ENCODE measurements around the gene AGRN. TPM values are rescaled to one million over a fixed set of nuclear protein-coding genes. Genes with fewer than 3 reads are reported as not detected.
A peak's percentile ranks its signal among the peaks of the same experiment; 100 is the strongest.
"Not testable (repeated sequence)": the region's sequence is repeated elsewhere in the genome, so short reads cannot be mapped to it uniquely, and the experiment has no call there.

The AGRN gene
- total RNA-seq, 2 donors from 2014 or later, result 12.1 to 87.6 TPM

GRCh38 chr1:1019122-1019999 is 559 bp upstream of the AGRN start:
- Mint-ChIP-seq H3K27me3 (peaks cover 3% of the 10 kb centered on the region), H3K9me3 (no peaks in the 10 kb centered on the region), H3K36me3 (ENCODE audit: low read depth) (no peaks in the 10 kb centered on the region), H3K4me1 (no peaks in the 10 kb centered on the region), H3K27ac (no peak overlapping the region), H3K4me3 (peak overlapping the region; percentile 43)
- peak; percentile 76 for ATAC-seq (replicated peaks)

GRCh38 chr1:1020415-1021009 is 592 bp downstream of the AGRN start:
- Mint-ChIP-seq H3K4me1 (no peaks in the 10 kb centered on the region), H3K27ac (no peak overlapping the region), H3K9me3 (no peaks in the 10 kb centered on the region), H3K36me3 (ENCODE audit: low read depth) (no peaks in the 10 kb centered on the region), H3K4me3 (peak overlapping the region; percentile 10), H3K27me3 (peaks cover 3% of the 10 kb centered on the region)
- no peak for ATAC-seq (replicated peaks)

- peak overlapping the region; percentile 10 for H3K4me3 Mint-ChIP-seq
- no peak overlapping the region for H3K27ac Mint-ChIP-seq
- no peaks in the 10 kb centered on the region for H3K36me3 Mint-ChIP-seq (ENCODE audit: low read depth)
- ATAC-seq (replicated peaks), result no peak
- no peaks in the 10 kb centered on the region for H3K9me3 Mint-ChIP-seq
- no peaks in the 10 kb centered on the region for H3K4me1 Mint-ChIP-seq
- peaks cover 3% of the 10 kb centered on the region for H3K27me3 Mint-ChIP-seq
These were observed 1.3 kb downstream of the AGRN start for GRCh38 chr1:1021010-1021919.

- Mint-ChIP-seq H3K36me3 (ENCODE audit: low read depth) (no peaks in the 10 kb centered on the region), H3K9me3 (no peaks in the 10 kb centered on the region), H3K27me3 (peaks cover 3% of the 10 kb centered on the region), H3K4me1 (no peaks in the 10 kb centered on the region), H3K4me3 (no peak overlapping the region), H3K27ac (no peak overlapping the region)
- ATAC-seq (replicated peaks), result peak; percentile 11
These were observed 2.0 kb downstream of the AGRN start for GRCh38 chr1:1021920-1022259.

GRCh38 chr1:1022302-1023009 is 2.5 kb downstream of the AGRN start:
- Mint-ChIP-seq H3K4me3 (no peak overlapping the region), H3K4me1 (no peaks in the 10 kb centered on the region), H3K36me3 (ENCODE audit: low read depth) (no peaks in the 10 kb centered on the region)

GRCh38 chr1:1023700-1024099 is 3.8 kb downstream of the AGRN start:
- H3K4me3 Mint-ChIP-seq, result no peak overlapping the region
- ATAC-seq (replicated peaks), result no peak

More at GRCh38 chr1:1022302-1023009, 2.5 kb downstream of the AGRN start:
- Mint-ChIP-seq H3K27me3 (peaks cover 3% of the 10 kb centered on the region), H3K9me3 (no peaks in the 10 kb centered on the region), H3K27ac (no peak overlapping the region)
- no peak for ATAC-seq (replicated peaks)

GRCh38 chr1:1024149-1024770 is 4.3 kb downstream of the AGRN start:
- Mint-ChIP-seq H3K4me3 (no peak overlapping the region), H3K36me3 (ENCODE audit: low read depth) (no peaks in the 10 kb centered on the region), H3K4me1 (no peaks in the 10 kb centered on the region), H3K27me3 (peaks cover 3% of the 10 kb centered on the region), H3K9me3 (no peaks in the 10 kb centered on the region), H3K27ac (no peak overlapping the region)
- ATAC-seq (replicated peaks), result no peak

More at GRCh38 chr1:1023700-1024099, 3.8 kb downstream of the AGRN start:
- Mint-ChIP-seq H3K36me3 (ENCODE audit: low read depth) (no peaks in the 10 kb centered on the region), H3K9me3 (no peaks in the 10 kb centered on the region), H3K27ac (no peak overlapping the region), H3K27me3 (peaks cover 3% of the 10 kb centered on the region), H3K4me1 (no peaks in the 10 kb centered on the region)

GRCh38 chr1:1024771-1025699 is 5.1 kb downstream of the AGRN start:
- Mint-ChIP-seq H3K27ac (no peak overlapping the region), H3K4me3 (no peak overlapping the region), H3K27me3 (peaks cover 3% of the 10 kb centered on the region), H3K36me3 (ENCODE audit: low read depth) (no peaks in the 10 kb centered on the region), H3K4me1 (no peaks in the 10 kb centered on the region), H3K9me3 (no peaks in the 10 kb centered on the region)
- ATAC-seq (replicated peaks), result no peak

- Mint-ChIP-seq H3K27ac (no peak overlapping the region), H3K4me3 (no peak overlapping the region), H3K9me3 (no peaks in the 10 kb centered on the region), H3K27me3 (peaks cover 3% of the 10 kb centered on the region), H3K36me3 (ENCODE audit: low read depth) (no peaks in the 10 kb centered on the region), H3K4me1 (no peaks in the 10 kb centered on the region)
- ATAC-seq (replicated peaks), result no peak
These were observed 5.8 kb downstream of the AGRN start for GRCh38 chr1:1025730-1026129.

- Mint-ChIP-seq H3K9me3 (no peaks in the 10 kb centered on the region), H3K27me3 (peaks cover 3% of the 10 kb centered on the region), H3K27ac (no peak overlapping the region), H3K4me3 (no peak overlapping the region), H3K36me3 (ENCODE audit: low read depth) (no peaks in the 10 kb centered on the region), H3K4me1 (no peaks in the 10 kb centered on the region)
- ATAC-seq (replicated peaks), result no peak
These were observed 6.9 kb downstream of the AGRN start for GRCh38 chr1:1026599-1027413.

GRCh38 chr1:1027791-1028190 is 7.9 kb downstream of the AGRN start:
- H3K9me3 Mint-ChIP-seq, result no peaks in the 10 kb centered on the region
- peaks cover 11% of the 10 kb centered on the region for H3K27me3 Mint-ChIP-seq
- H3K4me1 Mint-ChIP-seq, result no peaks in the 10 kb centered on the region
- ATAC-seq (replicated peaks), result no peak
- H3K36me3 Mint-ChIP-seq (ENCODE audit: low read depth), result no peaks in the 10 kb centered on the region
- H3K4me3 Mint-ChIP-seq, result no peak overlapping the region
- H3K27ac Mint-ChIP-seq, result no peak overlapping the region

GRCh38 chr1:1030867-1031658 is 11.1 kb downstream of the AGRN start:
- H3K27me3 Mint-ChIP-seq; H3K9me3 Mint-ChIP-seq; H3K4me3 Mint-ChIP-seq; H3K27ac Mint-ChIP-seq; ATAC-seq (replicated peaks); H3K4me1 Mint-ChIP-seq; H3K36me3 Mint-ChIP-seq (ENCODE audit: low read depth): not testable (repeated sequence)

All from activated T-helper 17 cell treated with anti-CD3 and anti-CD28 coated beads, Interleukin-2, amount 50 U/mL, for 72 hours (primary cell).